Measurements from ENCODE around the gene GPM6B.

GPM6B gene

DNA sequence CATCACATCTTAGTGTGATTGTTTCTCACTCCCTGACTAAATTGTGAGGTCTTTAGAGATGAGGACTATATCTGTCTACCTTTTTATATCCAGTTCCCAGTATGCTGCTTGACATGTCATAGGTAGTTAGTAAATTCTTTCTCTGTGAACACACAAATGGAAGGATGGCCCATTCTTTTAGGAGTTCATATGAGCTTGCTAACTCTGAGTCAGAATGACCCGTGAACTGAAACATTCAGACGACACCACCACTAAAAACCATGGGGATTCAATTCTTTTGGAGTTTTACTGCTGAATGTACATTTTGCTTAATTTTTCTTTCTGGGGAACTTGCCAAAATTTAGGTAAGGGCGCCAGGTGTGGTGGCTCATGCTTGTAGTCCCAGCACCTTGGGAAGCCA, 68.4 kb downstream of the GPM6B start:
- H4K91ac ChIP-seq (ENCODE audit: low read depth, low read length) = no peak overlapping the region
- no peak overlapping the region for H2BK5ac ChIP-seq (ENCODE audit: low read depth, low read length, poor library complexity)
- no peak overlapping the region for H2BK120ac ChIP-seq (ENCODE audit: insufficient read depth, low read length, poor library complexity)
- no CpG with 5 or more reads among the region's 3 CpGs for WGBS (ENCODE audit: extremely low coverage, insufficient coverage, insufficient read length)
- no peak overlapping the region for H3K14ac ChIP-seq (ENCODE audit: low read length)
- no peak overlapping the region for H3K9ac ChIP-seq (ENCODE audit: low read length)
- H3K4me2 ChIP-seq (ENCODE audit: low read length) = no peak overlapping the region
- H2BK12ac ChIP-seq (ENCODE audit: low read length) = no peak overlapping the region
- H3K79me1 ChIP-seq (ENCODE audit: low read length) = no peaks in the 10 kb centered on the region
- H3K4me3 ChIP-seq (ENCODE audit: low read depth, low read length) = no peak overlapping the region
- no peak overlapping the region for H3K18ac ChIP-seq (ENCODE audit: low read length)
- no peak overlapping the region for H3K4ac ChIP-seq (ENCODE audit: low read depth, low read length)
- H3K4me1 ChIP-seq (ENCODE audit: control insufficient read depth in 1 of 2, insufficient read depth in 2 of 2, low read length in 2 of 2) = no peaks in the 10 kb centered on the region
- H3K27me3 ChIP-seq (ENCODE audit: insufficient read depth, low read length) = no peaks in the 10 kb centered on the region
- H3K27ac ChIP-seq (ENCODE audit: low read depth, low read length) = no peak overlapping the region
- no peak overlapping the region for H2AFZ ChIP-seq (ENCODE audit: insufficient read depth, low read length, poor library complexity)
- no peak for DNase-seq
- no peak overlapping the region for H2AK5ac ChIP-seq (ENCODE audit: low read length)
- H3K79me2 ChIP-seq (ENCODE audit: control insufficient read depth, insufficient read depth, low read length, poor library complexity) = no peaks in the 10 kb centered on the region
- H3K23ac ChIP-seq (ENCODE audit: low read length) = no peak overlapping the region
- H4K12ac ChIP-seq (ENCODE audit: low read depth, low read length) = no peak overlapping the region
- H4K8ac ChIP-seq (ENCODE audit: low read depth, low read length) = no peak overlapping the region
- H3K9me3 ChIP-seq (ENCODE audit: insufficient read depth, low read depth, low read length) = no peaks in the 10 kb centered on the region
- H3K36me3 ChIP-seq (ENCODE audit: control insufficient read depth in 1 of 2, insufficient read depth in 2 of 2, low read length in 2 of 2) = peaks cover 8 to 22% of the 10 kb centered on the region in 2 experiments

DNA sequence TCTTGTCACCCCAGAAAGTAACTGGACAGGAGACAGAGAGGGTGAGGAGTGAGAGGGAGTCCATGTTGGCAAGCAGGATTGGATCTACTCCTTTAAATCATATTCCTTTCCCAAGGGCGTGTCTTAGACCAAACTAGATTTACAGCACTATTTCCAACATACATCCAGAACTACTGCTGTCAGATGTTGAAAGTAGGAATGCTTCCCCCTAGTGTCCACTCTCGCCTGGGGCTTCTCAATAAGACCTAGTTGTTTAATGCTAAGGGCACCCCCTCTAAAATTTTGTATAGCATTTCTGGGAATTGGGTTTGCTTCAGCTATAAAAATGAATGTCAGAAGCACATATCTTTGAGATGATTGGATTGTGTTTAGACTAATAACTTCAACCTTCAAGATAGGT, 69.1 kb downstream of the GPM6B start:
- H2BK12ac ChIP-seq (ENCODE audit: low read length) = no peak overlapping the region
- no peak overlapping the region for H4K8ac ChIP-seq (ENCODE audit: low read depth, low read length)
- H2AK5ac ChIP-seq (ENCODE audit: low read length) = no peak overlapping the region
- no peak overlapping the region for H3K9ac ChIP-seq (ENCODE audit: low read length)
- peaks cover 8 to 22% of the 10 kb centered on the region in 2 experiments for H3K36me3 ChIP-seq (ENCODE audit: control insufficient read depth in 1 of 2, insufficient read depth in 2 of 2, low read length in 2 of 2)
- H3K9me3 ChIP-seq (ENCODE audit: insufficient read depth, low read depth, low read length) = no peaks in the 10 kb centered on the region
- H3K4me3 ChIP-seq (ENCODE audit: low read depth, low read length) = no peak overlapping the region
- DNase-seq = peak in 1 of 2 donors; percentile 50
- no peak overlapping the region for H3K4ac ChIP-seq (ENCODE audit: low read depth, low read length)
- no peak overlapping the region for H3K27ac ChIP-seq (ENCODE audit: low read depth, low read length)
- no CpG with 5 or more reads among the region's 2 CpGs for WGBS (ENCODE audit: extremely low coverage, insufficient coverage, insufficient read length)
- no peak overlapping the region for H3K14ac ChIP-seq (ENCODE audit: low read length)
- no peak overlapping the region for H2BK120ac ChIP-seq (ENCODE audit: insufficient read depth, low read length, poor library complexity)
- no peaks in the 10 kb centered on the region for H3K79me2 ChIP-seq (ENCODE audit: control insufficient read depth, insufficient read depth, low read length, poor library complexity)
- H3K4me1 ChIP-seq (ENCODE audit: control insufficient read depth in 1 of 2, insufficient read depth in 2 of 2, low read length in 2 of 2) = no peaks in the 10 kb centered on the region
- H3K79me1 ChIP-seq (ENCODE audit: low read length) = no peaks in the 10 kb centered on the region
- H2BK5ac ChIP-seq (ENCODE audit: low read depth, low read length, poor library complexity) = no peak overlapping the region
- H3K18ac ChIP-seq (ENCODE audit: low read length) = no peak overlapping the region
- no peak overlapping the region for H3K4me2 ChIP-seq (ENCODE audit: low read length)
- no peaks in the 10 kb centered on the region for H3K27me3 ChIP-seq (ENCODE audit: insufficient read depth, low read length)
- H4K91ac ChIP-seq (ENCODE audit: low read depth, low read length) = no peak overlapping the region
- H3K23ac ChIP-seq (ENCODE audit: low read length) = no peak overlapping the region
- no peak overlapping the region for H4K12ac ChIP-seq (ENCODE audit: low read depth, low read length)
- no peak overlapping the region for H2AFZ ChIP-seq (ENCODE audit: insufficient read depth, low read length, poor library complexity)

DNA sequence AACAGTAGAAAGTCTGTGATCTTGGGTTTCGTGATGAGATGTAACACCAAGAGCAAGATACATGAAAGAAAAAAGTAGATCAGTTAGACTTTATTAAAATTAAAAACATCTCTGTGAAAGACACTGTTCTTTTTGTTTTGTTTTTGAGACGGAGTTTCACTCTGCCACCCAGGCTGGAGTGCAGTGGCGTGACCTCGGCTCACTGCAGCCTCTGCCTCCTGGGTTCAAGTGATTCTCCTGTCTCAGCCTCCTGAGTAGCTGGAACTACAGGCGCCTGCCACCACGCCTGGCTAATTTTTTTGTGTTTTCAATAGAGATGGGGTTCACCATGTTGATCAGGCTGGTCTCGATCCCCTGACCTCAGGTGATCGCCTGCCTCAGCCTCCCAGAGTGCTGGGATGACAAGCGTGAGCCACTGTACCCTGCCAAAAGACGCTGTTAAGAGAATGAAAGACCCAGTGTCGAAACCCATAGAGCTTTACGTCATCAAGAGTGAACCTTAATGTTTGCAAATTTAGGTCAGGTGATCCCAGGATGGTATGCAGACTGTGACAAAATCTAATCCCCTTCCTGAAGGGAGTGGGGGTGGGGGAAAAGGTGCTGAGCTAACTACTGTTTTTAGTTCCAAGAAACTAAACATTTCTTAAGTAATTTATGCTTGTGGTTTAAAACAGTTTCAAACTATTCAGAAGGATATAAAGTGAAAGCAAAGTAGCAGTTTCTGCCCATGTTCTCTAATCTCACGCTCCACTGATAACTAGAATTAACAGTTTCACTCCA, 74.3 kb downstream of the GPM6B start:
- no peak overlapping the region for H3K4me2 ChIP-seq (ENCODE audit: low read length)
- no peak overlapping the region for H3K23ac ChIP-seq (ENCODE audit: low read length)
- H3K9me3 ChIP-seq (ENCODE audit: insufficient read depth, low read depth, low read length) = no peaks in the 10 kb centered on the region
- no peak overlapping the region for H3K9ac ChIP-seq (ENCODE audit: low read length)
- H3K27me3 ChIP-seq (ENCODE audit: insufficient read depth, low read length) = no peaks in the 10 kb centered on the region
- no peak overlapping the region for H2AK5ac ChIP-seq (ENCODE audit: low read length)
- no peak overlapping the region for H3K14ac ChIP-seq (ENCODE audit: low read length)
- no peak overlapping the region for H3K27ac ChIP-seq (ENCODE audit: low read depth, low read length)
- H3K4me1 ChIP-seq (ENCODE audit: control insufficient read depth in 1 of 2, insufficient read depth in 2 of 2, low read length in 2 of 2) = no peaks in the 10 kb centered on the region
- no peak overlapping the region for H2BK5ac ChIP-seq (ENCODE audit: low read depth, low read length, poor library complexity)
- H4K91ac ChIP-seq (ENCODE audit: low read depth, low read length) = peak overlapping the region; percentile 47
- H2AFZ ChIP-seq (ENCODE audit: insufficient read depth, low read length, poor library complexity) = no peak overlapping the region
- H2BK120ac ChIP-seq (ENCODE audit: insufficient read depth, low read length, poor library complexity) = peak overlapping the region; percentile 51
- peak overlapping the region; percentile 28 for H4K8ac ChIP-seq (ENCODE audit: low read depth, low read length)
- H3K36me3 ChIP-seq (ENCODE audit: control insufficient read depth in 1 of 2, insufficient read depth in 2 of 2, low read length in 2 of 2) = peaks cover 3 to 13% of the 10 kb centered on the region in 2 experiments
- H3K4me3 ChIP-seq (ENCODE audit: low read depth, low read length) = no peak overlapping the region
- no peak for DNase-seq
- no peaks in the 10 kb centered on the region for H3K79me2 ChIP-seq (ENCODE audit: control insufficient read depth, insufficient read depth, low read length, poor library complexity)
- no peak overlapping the region for H4K12ac ChIP-seq (ENCODE audit: low read depth, low read length)
- H3K18ac ChIP-seq (ENCODE audit: low read length) = no peak overlapping the region
- H2BK12ac ChIP-seq (ENCODE audit: low read length) = no peak overlapping the region
- WGBS (ENCODE audit: extremely low coverage, insufficient coverage, insufficient read length) = no CpG with 5 or more reads among the region's 13 CpGs
- H3K4ac ChIP-seq (ENCODE audit: low read depth, low read length) = no peak overlapping the region
- H3K79me1 ChIP-seq (ENCODE audit: low read length) = no peaks in the 10 kb centered on the region

DNA sequence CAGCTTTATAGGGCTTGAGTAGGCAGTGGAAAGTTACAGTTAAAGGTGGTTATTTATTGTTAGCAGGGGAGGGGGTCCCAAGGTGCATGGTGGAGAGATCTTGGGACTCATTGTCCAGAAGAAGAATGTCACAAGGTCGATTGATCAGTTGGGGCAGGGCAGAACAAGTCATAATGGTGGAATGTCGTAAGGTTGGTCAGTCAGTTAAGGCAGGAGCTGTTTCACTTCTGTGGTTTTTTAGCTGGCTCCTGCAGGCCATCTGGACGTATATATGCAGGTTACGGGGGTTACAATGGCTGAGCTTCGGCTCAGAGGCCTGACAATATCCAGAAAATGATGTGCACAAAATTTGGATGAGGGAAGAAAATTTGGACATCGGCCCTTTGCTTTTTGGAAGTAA, 75.2 kb downstream of the GPM6B start:
- no peak overlapping the region for H4K91ac ChIP-seq (ENCODE audit: low read depth, low read length)
- no peak overlapping the region for H3K4me3 ChIP-seq (ENCODE audit: low read depth, low read length)
- H3K36me3 ChIP-seq (ENCODE audit: control insufficient read depth in 1 of 2, insufficient read depth in 2 of 2, low read length in 2 of 2) = peaks cover 3 to 9% of the 10 kb centered on the region in 2 experiments
- no peaks in the 10 kb centered on the region for H3K79me1 ChIP-seq (ENCODE audit: low read length)
- no peak overlapping the region for H3K9ac ChIP-seq (ENCODE audit: low read length)
- no peak overlapping the region for H4K8ac ChIP-seq (ENCODE audit: low read depth, low read length)
- H3K27ac ChIP-seq (ENCODE audit: low read depth, low read length) = peak overlapping the region; percentile 10
- H3K4me2 ChIP-seq (ENCODE audit: low read length) = no peak overlapping the region
- no peak overlapping the region for H2AK5ac ChIP-seq (ENCODE audit: low read length)
- H3K23ac ChIP-seq (ENCODE audit: low read length) = no peak overlapping the region
- no peak overlapping the region for H3K14ac ChIP-seq (ENCODE audit: low read length)
- H2BK5ac ChIP-seq (ENCODE audit: low read depth, low read length, poor library complexity) = peak overlapping the region; percentile 2
- H2BK120ac ChIP-seq (ENCODE audit: insufficient read depth, low read length, poor library complexity) = no peak overlapping the region
- H3K27me3 ChIP-seq (ENCODE audit: insufficient read depth, low read length) = no peaks in the 10 kb centered on the region
- no peak overlapping the region for H2AFZ ChIP-seq (ENCODE audit: insufficient read depth, low read length, poor library complexity)
- H4K12ac ChIP-seq (ENCODE audit: low read depth, low read length) = no peak overlapping the region
- no peaks in the 10 kb centered on the region for H3K4me1 ChIP-seq (ENCODE audit: control insufficient read depth in 1 of 2, insufficient read depth in 2 of 2, low read length in 2 of 2)
- no peaks in the 10 kb centered on the region for H3K9me3 ChIP-seq (ENCODE audit: insufficient read depth, low read depth, low read length)
- no peak overlapping the region for H3K4ac ChIP-seq (ENCODE audit: low read depth, low read length)
- no CpG with 5 or more reads among the region's 6 CpGs for WGBS (ENCODE audit: extremely low coverage, insufficient coverage, insufficient read length)
- H3K18ac ChIP-seq (ENCODE audit: low read length) = no peak overlapping the region
- H3K79me2 ChIP-seq (ENCODE audit: control insufficient read depth, insufficient read depth, low read length, poor library complexity) = no peaks in the 10 kb centered on the region
- DNase-seq = no peak
- H2BK12ac ChIP-seq (ENCODE audit: low read length) = no peak overlapping the region
